ENCODE measurements around the gene CDS2. TPM values are rescaled to one million over a fixed set of nuclear protein-coding genes. Genes with fewer than 3 reads are reported as not detected.

CDS2 gene
- total RNA-seq, 4 donors from 2014 or later: 34.0 to 55.4 (median 40.9) TPM

- intact Hi-C loops (cut with DNase I): no loop called here
- H3K27me3 ChIP-seq: no peaks in the 10 kb centered on the region
- peaks cover 9 to 22% of the 10 kb centered on the region in 2 donors for H3K4me1 ChIP-seq
- 92 to 93% methylated on average over 2 of the region's 2 CpGs for WGBS, 2 donors
- DNase-seq: no peak
- TF ChIP-seq POLR2A (IDR thresholded peaks at IDR 0.05) (no peak), CTCF (IDR thresholded peaks at IDR 0.05) (no peak)
- no peak overlapping the region for H3K4me3 ChIP-seq (replicated peaks in 1 of 3)
- no peak overlapping the region for H3K27ac ChIP-seq
- H3K36me3 ChIP-seq: no peaks in the 10 kb centered on the region
- no peaks in the 10 kb centered on the region for H3K9me3 ChIP-seq
These were observed 28.6 kb downstream of the CDS2 start for GRCh38 chr20:5155404-5155803.

- Histone ChIP-seq H3K27me3 (no peaks in the 10 kb centered on the region), H3K4me3 (replicated peaks in 1 of 3) (no peak overlapping the region), H3K27ac (no peak overlapping the region), H3K4me1 (peaks cover 13 to 25% of the 10 kb centered on the region in 2 donors), H3K9me3 (no peaks in the 10 kb centered on the region), H3K36me3 (no peaks in the 10 kb centered on the region)
- WGBS, 2 donors: 65 to 77% methylated on average over 4 of the region's 4 CpGs
- DNase-seq: no peak
- intact Hi-C loops (cut with DNase I): no loop called here
- TF ChIP-seq POLR2A (IDR thresholded peaks at IDR 0.05) (no peak), CTCF (IDR thresholded peaks at IDR 0.05) (no peak)
These were observed 30.1 kb downstream of the CDS2 start for GRCh38 chr20:5156675-5157448.

GRCh38 chr20:5159928-5160327 lies 33.1 kb downstream of the CDS2 start:
- H3K27ac ChIP-seq: no peak overlapping the region
- intact Hi-C loops (cut with DNase I): no loop called here
- no peaks in the 10 kb centered on the region for H3K9me3 ChIP-seq
- H3K36me3 ChIP-seq: no peaks in the 10 kb centered on the region
- no peak overlapping the region for H3K4me3 ChIP-seq (replicated peaks in 1 of 3)
- WGBS, 2 donors: 67 to 74% methylated on average over 3 of the region's 3 CpGs
- no peak for TF ChIP-seq POLR2A (IDR thresholded peaks at IDR 0.05)
- TF ChIP-seq CTCF (IDR thresholded peaks at IDR 0.05): no peak
- no peaks in the 10 kb centered on the region for H3K27me3 ChIP-seq
- no peak for DNase-seq
- H3K4me1 ChIP-seq: peaks cover 6 to 16% of the 10 kb centered on the region in 2 donors

DNA sequence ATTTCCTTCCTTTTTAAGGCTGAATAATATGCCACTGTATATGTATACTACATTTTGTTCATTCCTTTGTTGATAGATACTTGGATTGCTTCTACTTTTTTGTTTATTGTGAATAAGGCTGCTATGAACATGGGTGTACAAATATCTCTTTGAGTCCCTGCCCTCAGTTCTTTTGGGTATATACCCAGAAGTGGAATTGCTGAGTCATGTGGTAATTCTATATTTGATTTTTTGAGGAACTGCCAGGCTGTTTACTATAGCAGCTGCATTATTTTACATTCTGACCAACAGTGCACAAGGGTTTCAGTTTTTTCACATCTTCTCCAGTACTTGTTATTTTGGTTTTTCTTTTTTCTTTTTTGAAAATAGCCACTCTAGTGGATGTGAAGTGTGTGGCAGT lies 34.1 kb downstream of the CDS2 start:
- no peak overlapping the region for H3K4me3 ChIP-seq (replicated peaks in 1 of 3)
- intact Hi-C loops (cut with DNase I): no loop called here
- no peaks in the 10 kb centered on the region for H3K27me3 ChIP-seq
- no peak for DNase-seq
- H3K36me3 ChIP-seq: no peaks in the 10 kb centered on the region
- TF ChIP-seq POLR2A (IDR thresholded peaks at IDR 0.05) (no peak), CTCF (IDR thresholded peaks at IDR 0.05) (no peak)
- H3K9me3 ChIP-seq: no peaks in the 10 kb centered on the region
- no peak overlapping the region for H3K27ac ChIP-seq
- peaks cover 6 to 16% of the 10 kb centered on the region in 2 donors for H3K4me1 ChIP-seq

DNA sequence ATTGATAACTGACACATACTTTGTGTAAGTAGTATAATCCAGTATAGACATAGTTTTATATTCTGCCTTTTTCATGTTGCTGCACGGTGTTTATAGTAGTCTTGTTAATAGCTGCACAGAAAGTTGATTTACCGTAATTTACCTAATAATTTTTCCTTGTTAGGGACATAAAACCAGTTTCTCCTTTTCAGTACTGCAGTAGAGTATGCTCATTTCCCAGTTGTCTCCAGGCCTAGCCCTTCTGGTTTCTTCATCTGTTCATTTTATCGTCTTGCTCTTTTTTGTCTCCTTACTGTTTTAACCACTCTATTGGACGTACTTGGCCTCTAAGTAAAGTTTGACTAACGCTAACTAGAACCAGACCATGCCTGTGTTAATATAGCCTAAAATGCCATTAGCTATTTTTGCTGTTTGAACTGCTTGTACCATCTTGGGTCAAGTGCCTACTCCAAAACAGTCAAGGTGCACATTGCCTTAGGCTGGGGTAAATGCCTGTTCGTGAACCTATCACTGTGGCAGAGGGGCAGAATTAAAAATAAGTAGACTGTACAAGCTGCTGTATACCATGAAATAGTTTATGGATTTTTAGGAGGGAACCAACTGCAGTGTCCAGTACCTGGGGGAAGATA lies 34.8 kb downstream of the CDS2 start:
- DNase-seq: no peak
- WGBS, 2 donors: 67 to 80% methylated on average over 6 of the region's 6 CpGs
- Histone ChIP-seq H3K4me3 (replicated peaks in 1 of 3) (no peak overlapping the region), H3K4me1 (peaks cover 6 to 16% of the 10 kb centered on the region in 2 donors), H3K27me3 (no peaks in the 10 kb centered on the region), H3K27ac (no peak overlapping the region), H3K9me3 (no peaks in the 10 kb centered on the region), H3K36me3 (no peaks in the 10 kb centered on the region)
- intact Hi-C loops (cut with DNase I): no loop called here
- no peak for TF ChIP-seq CTCF (IDR thresholded peaks at IDR 0.05)
- no peak for TF ChIP-seq POLR2A (IDR thresholded peaks at IDR 0.05)
